GM23338 (cell line): ENCODE data around the gene CCDC110. TPM values are rescaled to one million over a fixed set of nuclear protein-coding genes. Genes with fewer than 3 reads are reported as not detected.

Experiments
- ATAC-seq: fragments of 200-7000 bp; cut with Tn5 transposase; 3 replicates; pipeline ENCODE4 v1.9.1; 2020
- DNase-seq: peaks from one replicate; pipeline ENCODE4 v3.0.0-alpha.2; 2015; ENCODE audit warnings: low spot score
- H2AFZ ChIP-seq: fragments of 200-600 bp; sonication (generic); 2 replicates; pipeline ENCODE4 v1.8.0; 2016; ENCODE audit warnings: antibody characterized with exemption, mild to moderate bottlenecking, moderate library complexity
- H3F3A ChIP-seq: fragments of 200-600 bp; sonication (generic); replicated peaks from 2 replicates; pipeline ENCODE4 v1.8.0; 2017; ENCODE audit warnings: antibody characterized with exemption, mixed run types, low read depth
- H3K27ac ChIP-seq: fragments of 200-600 bp; sonication (generic); 2 replicates; pipeline ENCODE4 v1.6.1; 2016; ENCODE audit warnings: low read depth
- H3K27me3 ChIP-seq: fragments of 200-600 bp; sonication (generic); 2 replicates; pipeline ENCODE4 v1.8.0; 2016; ENCODE audit warnings: mild to moderate bottlenecking, mixed run types, moderate library complexity; ENCODE audit not compliant: insufficient read depth
- H3K36me3 ChIP-seq: fragments of 200-600 bp; sonication (generic); 2 replicates; pipeline ENCODE4 v1.8.0; 2016; ENCODE audit warnings: mild to moderate bottlenecking; ENCODE audit not compliant: insufficient read depth
- H3K4me1 ChIP-seq: fragments of 200-600 bp; sonication (generic); 2 replicates; pipeline ENCODE4 v1.8.0; 2016; ENCODE audit warnings: mild to moderate bottlenecking, moderate library complexity; ENCODE audit not compliant: insufficient read depth
- H3K4me2 ChIP-seq: fragments of 200-600 bp; sonication (generic); 2 replicates; pipeline ENCODE4 v1.7.1; 2017; ENCODE audit warnings: mixed run types
- H3K4me3 ChIP-seq: fragments of 200-600 bp; sonication (generic); 2 replicates; pipeline ENCODE4 v1.6.1; 2016; ENCODE audit warnings: mixed run types
- H3K79me2 ChIP-seq: fragments of 200-600 bp; sonication (generic); replicated peaks from 2 replicates; pipeline ENCODE4 v1.8.0; 2017; ENCODE audit warnings: mild to moderate bottlenecking; ENCODE audit not compliant: insufficient read depth
- H3K9me2 ChIP-seq: fragments of 200-600 bp; sonication (generic); 2 replicates; pipeline ENCODE4 v1.8.0; 2017; ENCODE audit not compliant: insufficient read depth
- H4K20me1 ChIP-seq: fragments of 200-600 bp; sonication (generic); replicated peaks from 2 replicates; pipeline ENCODE4 v1.8.0; 2017; ENCODE audit warnings: mild to moderate bottlenecking; ENCODE audit not compliant: insufficient read depth
- H3K27ac Mint-ChIP-seq: 2 replicates; pipeline ENCODE4 v1.8.0; 2020; ENCODE audit warnings: inconsistent platforms, mild to moderate bottlenecking, moderate library complexity, mixed read lengths
- H3K27me3 Mint-ChIP-seq: 3 replicates; pipeline ENCODE4 v1.8.0; 2022; ENCODE audit warnings: low read depth, mild to moderate bottlenecking, moderate library complexity, mixed read lengths, inconsistent platforms; ENCODE audit not compliant: insufficient read depth, poor library complexity
- H3K36me3 Mint-ChIP-seq: 3 replicates; pipeline ENCODE4 v1.8.0; 2021; ENCODE audit warnings: low read depth, mild to moderate bottlenecking, inconsistent platforms, moderate library complexity, mixed read lengths
- H3K4me1 Mint-ChIP-seq: 3 replicates; pipeline ENCODE4 v1.8.0; 2020; ENCODE audit warnings: mild to moderate bottlenecking, inconsistent platforms, mixed read lengths
- H3K4me3 Mint-ChIP-seq: 3 replicates; pipeline ENCODE4 v1.8.0; 2021; ENCODE audit warnings: moderate library complexity, mild to moderate bottlenecking, inconsistent platforms, mixed read lengths
- H3K9me3 Mint-ChIP-seq: 3 replicates; pipeline ENCODE4 v1.8.0; 2020; ENCODE audit warnings: moderate library complexity, mild to moderate bottlenecking, inconsistent platforms, mixed read lengths
- CREB1 ChIP-seq: fragments of 250-450 bp; sonication (Bioruptor Pico); IDR thresholded peaks from 2 replicates; pipeline ENCODE4 v1.5.0; 2020; ENCODE audit warnings: low read depth, mild to moderate bottlenecking, moderate library complexity
- CTCF ChIP-seq, 2 experiments: fragments of 200-600 bp in 1 of 2; sonication (generic) in 1 of 2; conservative IDR thresholded peaks; 2 replicates each; pipeline versions ENCODE4 v1.5.1 to v1.6.1; 2016 to 2017; ENCODE audit warnings: antibody characterized with exemption in 2 of 2, low read depth in 2 of 2, mild to moderate bottlenecking in 2 of 2, moderate library complexity in 1 of 2
- ETS1 ChIP-seq: IDR thresholded peaks from 2 replicates; pipeline ENCODE4 v1.6.1; 2016; ENCODE audit warnings: antibody characterized with exemption
- EZH2 ChIP-seq: fragments of 200-600 bp; sonication (generic); IDR thresholded peaks from one replicate; pipeline ENCODE4 v1.8.0; 2017; ENCODE audit warnings: antibody characterized with exemption, mild to moderate bottlenecking, low read depth; ENCODE audit not compliant: unreplicated experiment
- EZH2phosphoT487 ChIP-seq: fragments of 200-600 bp; sonication (generic); IDR thresholded peaks from one replicate; pipeline ENCODE4 v1.8.1; 2018; ENCODE audit warnings: antibody characterized with exemption; ENCODE audit not compliant: unreplicated experiment
- JUNB ChIP-seq: IDR thresholded peaks from one replicate; pipeline ENCODE4 v1.6.1; 2016; ENCODE audit warnings: antibody characterized with exemption; ENCODE audit not compliant: unreplicated experiment
- NANOG ChIP-seq: IDR thresholded peaks from 2 replicates; pipeline ENCODE4 v1.6.1; 2016; ENCODE audit warnings: antibody characterized with exemption, borderline replicate concordance
- POLR2AphosphoS5 ChIP-seq: IDR thresholded peaks from 2 replicates; pipeline ENCODE4 v1.6.1; 2016; ENCODE audit warnings: antibody characterized with exemption, low read depth
- STAT1 ChIP-seq: IDR thresholded peaks from one replicate; pipeline ENCODE4 v1.6.1; 2016; ENCODE audit warnings: antibody characterized with exemption; ENCODE audit not compliant: unreplicated experiment
- ZNF114 ChIP-seq: fragments of 250-450 bp; sonication (Bioruptor Pico); IDR thresholded peaks from 2 replicates; pipeline ENCODE4 v1.5.0; 2020; ENCODE audit warnings: mild to moderate bottlenecking, moderate library complexity
- ZNF331 ChIP-seq: fragments of 250-450 bp; sonication (Bioruptor Pico); IDR thresholded peaks from 2 replicates; pipeline ENCODE4 v1.5.0; 2020; ENCODE audit warnings: low read depth, mild to moderate bottlenecking, moderate library complexity
- polyA plus RNA-seq: library from polyadenylated mRNA; unstranded; fragments of >200 nt; fragmentation: Nextera tagmentation; extraction: Ambion mirVana; gene quantifications from 2 replicates; pipeline ENCODE4 v1.2.1, GENCODE V29; 2016
- total RNA-seq: library from RNA; depleted of rRNA; stranded (reverse); fragments of >200 nt; shearing (Covaris generic); gene quantifications from 2 replicates; pipeline ENCODE4 v1.2.3, GENCODE V29; 2014

Gene CCDC110
- total and polyA plus RNA-seq, 2 experiments from 2014 or later = 5.4 to 6.7 TPM

GRCh38 chr4:185421366-185422124 is 50.0 kb downstream of the CCDC110 start:
- Histone ChIP-seq H3F3A (no peaks in the 10 kb centered on the region), H3K4me3 (no peak overlapping the region), H3K36me3 (no peaks in the 10 kb centered on the region), H3K27me3 (no peaks in the 10 kb centered on the region), H4K20me1 (no peaks in the 10 kb centered on the region), H3K79me2 (peaks cover 13% of the 10 kb centered on the region), H3K9me2 (no peaks in the 10 kb centered on the region), H3K4me2 (no peak overlapping the region), H3K27ac (no peak overlapping the region), H3K4me1 (peaks cover 5% of the 10 kb centered on the region; the same call in 1 of the 2 replicates), H2AFZ (no peak overlapping the region)
- no peaks in the 10 kb centered on the region; the same call in 2 of the 3 replicates for H3K9me3 Mint-ChIP-seq
- no peak for TF ChIP-seq ZNF114
- no peak for TF ChIP-seq ZNF331 (CRISPR knock-in tag)
- TF ChIP-seq CREB1 (CRISPR knock-in tag) = no peak
- no peak for TF ChIP-seq ETS1
- no peak for TF ChIP-seq POLR2AphosphoS5
- no peak overlapping the region for H3K4me3 Mint-ChIP-seq
- H3K27ac Mint-ChIP-seq = no peak overlapping the region
- peaks cover 9% of the 10 kb centered on the region for H3K36me3 Mint-ChIP-seq
- H3K27me3 Mint-ChIP-seq = peaks cover 6% of the 10 kb centered on the region
- no peak for DNase-seq
- H3K4me1 Mint-ChIP-seq = peaks cover 7% of the 10 kb centered on the region
- no peak for ATAC-seq

GRCh38 chr4:185416955-185417354 is 54.6 kb downstream of the CCDC110 start:
- no peak overlapping the region for H2AFZ ChIP-seq
- H3K9me2 ChIP-seq = no peaks in the 10 kb centered on the region
- ATAC-seq (no peak), DNase-seq (no peak)
- Mint-ChIP-seq H3K36me3 (peaks cover 9% of the 10 kb centered on the region), H3K4me1 (no peaks in the 10 kb centered on the region), H3K27ac (no peak overlapping the region), H3K9me3 (no peaks in the 10 kb centered on the region), H3K27me3 (no peaks in the 10 kb centered on the region), H3K4me3 (no peak overlapping the region)
- H4K20me1 ChIP-seq = no peaks in the 10 kb centered on the region
- H3K36me3 ChIP-seq = no peaks in the 10 kb centered on the region; the same call in 1 of the 2 replicates
- no peak overlapping the region for H3K4me2 ChIP-seq
- H3K4me3 ChIP-seq = no peak overlapping the region
- no peaks in the 10 kb centered on the region for H3F3A ChIP-seq
- H3K79me2 ChIP-seq = no peaks in the 10 kb centered on the region
- no peaks in the 10 kb centered on the region for H3K4me1 ChIP-seq
- TF ChIP-seq CTCF (conservative IDR thresholded peaks at IDR 0.05; ENCODE audit: low read depth in 2 of 2) = no peak
- no peak overlapping the region for H3K27ac ChIP-seq
- H3K27me3 ChIP-seq = no peaks in the 10 kb centered on the region

GRCh38 chr4:185412412-185412811 is 59.1 kb downstream of the CCDC110 start:
- H3K27me3 ChIP-seq = no peaks in the 10 kb centered on the region
- H3K79me2 ChIP-seq = no peaks in the 10 kb centered on the region
- no peaks in the 10 kb centered on the region for H3K9me2 ChIP-seq
- H3K36me3 ChIP-seq = no peaks in the 10 kb centered on the region; the same call in 1 of the 2 replicates
- H2AFZ ChIP-seq = no peak overlapping the region
- no peak for ATAC-seq
- no peak for DNase-seq
- Mint-ChIP-seq H3K4me3 (no peak overlapping the region), H3K9me3 (peaks cover 5% of the 10 kb centered on the region; the same call in 1 of the 3 replicates), H3K4me1 (no peaks in the 10 kb centered on the region), H3K36me3 (peaks cover 11% of the 10 kb centered on the region), H3K27ac (no peak overlapping the region), H3K27me3 (no peaks in the 10 kb centered on the region)
- H3K4me1 ChIP-seq = no peaks in the 10 kb centered on the region
- no peak overlapping the region for H3K4me3 ChIP-seq
- H3F3A ChIP-seq = no peaks in the 10 kb centered on the region
- no peak overlapping the region for H3K4me2 ChIP-seq
- no peaks in the 10 kb centered on the region for H4K20me1 ChIP-seq
- no peak overlapping the region for H3K27ac ChIP-seq
- TF ChIP-seq CTCF (conservative IDR thresholded peaks at IDR 0.05; ENCODE audit: low read depth in 2 of 2) (no peak), NANOG (no peak), EZH2phosphoT487 (no peak), ZNF114 (no peak), STAT1 (no peak), CREB1 (CRISPR knock-in tag) (no peak), EZH2 (no peak), ZNF331 (CRISPR knock-in tag) (no peak), JUNB (no peak), ETS1 (no peak)
